RWPE2 (cell line): Measurements from ENCODE around the gene RAP1GAP2.
A peak's percentile ranks its signal among the peaks of the same experiment; 100 is the strongest.
"Not testable (repeated sequence)": the region's sequence is repeated elsewhere in the genome, so short reads cannot be mapped to it uniquely, and the experiment has no call there.

Experiments used
- ATAC-seq: fragments of 200-7000 bp; cut with Tn5 transposase; 3 replicates; pipeline ENCODE4 v1.9.1; 2021; ENCODE audit warnings: low read depth
- DNase-seq: peaks from one replicate; pipeline ENCODE4 v3.0.0-alpha.2; 2020; ENCODE audit warnings: low spot score
- H3K27ac ChIP-seq: fragments of 450-650 bp; 2 replicates; pipeline ENCODE4 v1.5.1; 2017; ENCODE audit warnings: mild to moderate bottlenecking; ENCODE audit not compliant: poor library complexity, severe bottlenecking
- H3K27me3 ChIP-seq: fragments of 250-450 bp; sonication (Bioruptor Pico); 2 replicates; pipeline ENCODE4 v1.5.1; 2021; ENCODE audit warnings: mild to moderate bottlenecking, moderate library complexity; ENCODE audit not compliant: insufficient read depth, poor library complexity, severe bottlenecking
- H3K36me3 ChIP-seq: fragments of 250-450 bp; sonication (Bioruptor Pico); 2 replicates; pipeline ENCODE4 v1.5.1; 2020; ENCODE audit warnings: low read depth, mild to moderate bottlenecking, moderate library complexity
- H3K4me1 ChIP-seq: fragments of 250-450 bp; sonication (Bioruptor Pico); 2 replicates; pipeline ENCODE4 v1.5.1; 2021; ENCODE audit warnings: mild to moderate bottlenecking, moderate library complexity; ENCODE audit not compliant: insufficient read depth, poor library complexity, severe bottlenecking
- H3K4me3 ChIP-seq: fragments of 250-450 bp; sonication (Bioruptor Pico); 2 replicates; pipeline ENCODE4 v1.5.1; 2021; ENCODE audit warnings: mild to moderate bottlenecking, moderate library complexity; ENCODE audit not compliant: severe bottlenecking
- H3K9me3 ChIP-seq: fragments of 250-450 bp; sonication (Bioruptor Pico); 2 replicates; pipeline ENCODE4 v1.5.1; 2021; ENCODE audit warnings: mild to moderate bottlenecking, moderate library complexity; ENCODE audit not compliant: severe bottlenecking
- CTCF ChIP-seq: fragments of 450-650 bp; IDR thresholded peaks from one replicate; pipeline ENCODE4 v1.5.1; 2017; ENCODE audit warnings: mild to moderate bottlenecking, moderate library complexity; ENCODE audit not compliant: poor library complexity, severe bottlenecking

The RAP1GAP2 gene

GRCh38 chr17:2995886-2996809 is 199.9 kb downstream of the RAP1GAP2 start:
- Histone ChIP-seq H3K4me3 (no peak overlapping the region), H3K4me1 (peaks cover 13% of the 10 kb centered on the region), H3K9me3 (no peaks in the 10 kb centered on the region), H3K27ac (peak overlapping the region; percentile 88), H3K27me3 (no peaks in the 10 kb centered on the region), H3K36me3 (peaks cover 68% of the 10 kb centered on the region)
- DNase-seq: no peak
- no peak for TF ChIP-seq CTCF
- no peak for ATAC-seq

GRCh38 chr17:2996810-2997670 is 200.8 kb downstream of the RAP1GAP2 start:
- H3K27ac ChIP-seq: peak overlapping the region; percentile 88
- H3K36me3 ChIP-seq: peaks cover 62% of the 10 kb centered on the region
- H3K4me1 ChIP-seq: peaks cover 13% of the 10 kb centered on the region
- no peaks in the 10 kb centered on the region for H3K27me3 ChIP-seq
- ATAC-seq (no peak), DNase-seq (no peak)
- H3K9me3 ChIP-seq: no peaks in the 10 kb centered on the region
- no peak overlapping the region for H3K4me3 ChIP-seq
- no peak for TF ChIP-seq CTCF

GRCh38 chr17:2998469-2998901 is 202.2 kb downstream of the RAP1GAP2 start:
- peak overlapping the region; percentile 88 for H3K27ac ChIP-seq
- not testable (repeated sequence) for H3K27me3 ChIP-seq, H3K4me3 ChIP-seq, DNase-seq, H3K9me3 ChIP-seq
- peak; percentile 77 for ATAC-seq
- peaks cover 17% of the 10 kb centered on the region for H3K4me1 ChIP-seq
- H3K36me3 ChIP-seq: peaks cover 56% of the 10 kb centered on the region

GRCh38 chr17:3002538-3003295 is 206.5 kb downstream of the RAP1GAP2 start:
- no peak for TF ChIP-seq CTCF
- no peak overlapping the region for H3K4me3 ChIP-seq
- H3K36me3 ChIP-seq: peaks cover 57% of the 10 kb centered on the region
- no peak for DNase-seq
- H3K4me1 ChIP-seq: peaks cover 29% of the 10 kb centered on the region
- H3K27ac ChIP-seq: peak overlapping the region; percentile 85
- no peaks in the 10 kb centered on the region for H3K9me3 ChIP-seq
- no peak for ATAC-seq
- H3K27me3 ChIP-seq: no peaks in the 10 kb centered on the region
